Urinary bladder (tissue), 4 donors: Measurements from ENCODE around the gene MLST8. TPM values are rescaled to one million over a fixed set of nuclear protein-coding genes. Genes with fewer than 3 reads are reported as not detected.

Experiments
- DNase-seq: peaks from one replicate; pipeline ENCODE4 v3.0.0-alpha.2; 2015; ENCODE audit errors: extremely low spot score
- H3K27ac ChIP-seq: one replicate; pipeline ENCODE4 v1.5.1; 2013; ENCODE audit warnings: low read depth, mild to moderate bottlenecking, moderate library complexity
- H3K36me3 ChIP-seq: one replicate; pipeline ENCODE4 v1.6.1; 2013; ENCODE audit warnings: mild to moderate bottlenecking, moderate library complexity; ENCODE audit not compliant: insufficient read depth
- H3K4me1 ChIP-seq: one replicate; pipeline ENCODE4 v1.6.1; 2013; ENCODE audit warnings: mild to moderate bottlenecking, moderate library complexity; ENCODE audit not compliant: insufficient read depth
- H3K4me3 ChIP-seq: one replicate; pipeline ENCODE4 v1.5.1; 2013; ENCODE audit warnings: low read depth, low read length
- WGBS: extraction: QIAGEN DNeasy Blood & Tissue Kit; methylation state at CpG from one replicate; pipeline ENCODE4 v1.1.7; 2013; 5-methylcytosine and 5-hydroxymethylcytosine counted together
- polyA plus RNA-seq: library from polyadenylated mRNA; stranded (reverse); fragments of 200-250 nt; gene quantifications from one replicate; pipeline ENCODE4 v1.2.3, GENCODE V29; 2013
- total RNA-seq: library from RNA; depleted of rRNA; stranded (reverse); fragments of >200 nt; gene quantifications from one replicate; pipeline ENCODE4 v1.2.3, GENCODE V29; 2014
- donor health status: healthy with polysubstance abuse.
- donor health status: healthy.

The MLST8 gene
- total and polyA plus RNA-seq, 2 donors: 9.3 to 50.4 TPM

DNA sequence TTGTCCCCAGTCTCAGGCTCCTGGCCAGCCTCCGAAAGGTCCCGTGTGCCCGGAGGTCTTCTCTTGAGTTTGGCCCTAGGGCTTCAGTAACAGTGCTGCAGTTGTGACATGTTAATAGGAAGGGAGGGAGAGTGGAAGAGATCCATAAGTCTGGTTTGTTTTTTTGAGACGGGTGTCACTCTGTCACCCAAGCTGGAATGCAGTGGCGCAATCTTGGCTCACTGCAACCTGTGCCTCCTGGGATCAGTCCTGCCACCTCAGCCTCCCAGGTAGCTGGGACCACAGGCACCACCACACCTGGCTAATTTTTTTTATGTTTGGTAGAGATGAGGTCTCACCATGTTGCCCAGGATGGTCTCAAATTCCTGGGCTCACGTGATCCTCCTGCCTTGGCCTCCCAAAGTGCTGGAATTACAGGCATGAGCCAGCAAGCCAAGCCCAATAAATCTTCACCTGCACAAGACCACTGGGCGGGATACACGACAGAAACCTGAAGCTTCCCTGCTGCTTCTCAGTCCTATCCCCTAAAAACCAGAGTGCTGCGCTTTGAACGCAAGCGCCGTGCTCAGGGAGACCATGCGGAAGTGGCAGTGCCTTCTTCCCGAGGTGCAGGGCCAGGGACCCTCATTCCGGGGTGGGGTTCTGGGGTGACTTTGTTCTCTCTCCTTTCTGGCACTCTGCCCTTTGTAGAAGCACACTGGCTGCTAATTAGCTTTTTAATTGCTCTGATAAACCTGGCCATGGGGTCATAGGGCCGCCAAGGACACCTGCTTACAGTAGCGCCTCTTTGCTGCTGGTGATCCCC, 38.8 kb upstream of the MLST8 start:
- Histone ChIP-seq H3K36me3 (peaks cover 5% of the 10 kb centered on the region), H3K4me3 (no peak overlapping the region), H3K4me1 (no peaks in the 10 kb centered on the region), H3K27ac (no peak overlapping the region)
- WGBS: 91% methylated on average over 17 of the region's 17 CpGs
- no peak for DNase-seq

- H3K4me1 ChIP-seq: no peaks in the 10 kb centered on the region
- 90% methylated on average over 18 of the region's 18 CpGs for WGBS
- no peak for DNase-seq
- no peak overlapping the region for H3K27ac ChIP-seq
- no peak overlapping the region for H3K4me3 ChIP-seq
- H3K36me3 ChIP-seq: peaks cover 8% of the 10 kb centered on the region
Measured at GRCh38 chr16:2167068-2167638, 38.1 kb upstream of the MLST8 start.

- Histone ChIP-seq H3K36me3 (peaks cover 16% of the 10 kb centered on the region), H3K4me1 (no peaks in the 10 kb centered on the region), H3K4me3 (peak overlapping the region; percentile 17), H3K27ac (no peak overlapping the region)
- DNase-seq: no peak
- 79% methylated on average over 18 of the region's 18 CpGs for WGBS
Measured at GRCh38 chr16:2170080-2170479, 35.2 kb upstream of the MLST8 start.

GRCh38 chr16:2170587-2171435, 34.4 kb upstream of the MLST8 start:
- no peak for DNase-seq
- 89% methylated on average over 47 of the region's 47 CpGs for WGBS
- H3K4me3 ChIP-seq: peak overlapping the region; percentile 17
- no peak overlapping the region for H3K27ac ChIP-seq
- no peaks in the 10 kb centered on the region for H3K4me1 ChIP-seq
- peaks cover 18% of the 10 kb centered on the region for H3K36me3 ChIP-seq

GRCh38 chr16:2171601-2172178, 33.6 kb upstream of the MLST8 start:
- Histone ChIP-seq H3K27ac (no peak overlapping the region), H3K36me3 (peaks cover 16% of the 10 kb centered on the region), H3K4me3 (no peak overlapping the region), H3K4me1 (no peaks in the 10 kb centered on the region)
- no peak for DNase-seq
- WGBS: 93% methylated on average over 28 of the region's 28 CpGs

GRCh38 chr16:2172688-2173335, 32.4 kb upstream of the MLST8 start:
- Histone ChIP-seq H3K4me1 (no peaks in the 10 kb centered on the region), H3K4me3 (no peak overlapping the region), H3K36me3 (peaks cover 16% of the 10 kb centered on the region), H3K27ac (no peak overlapping the region)
- 91% methylated on average over 29 of the region's 29 CpGs for WGBS
- no peak for DNase-seq

GRCh38 chr16:2173366-2173765, 31.9 kb upstream of the MLST8 start:
- peaks cover 16% of the 10 kb centered on the region for H3K36me3 ChIP-seq
- WGBS: 90% methylated on average over 14 of the region's 14 CpGs
- DNase-seq: no peak
- H3K4me3 ChIP-seq: no peak overlapping the region
- no peak overlapping the region for H3K27ac ChIP-seq
- no peaks in the 10 kb centered on the region for H3K4me1 ChIP-seq

GRCh38 chr16:2173916-2174315, 31.3 kb upstream of the MLST8 start:
- peaks cover 16% of the 10 kb centered on the region for H3K36me3 ChIP-seq
- H3K4me3 ChIP-seq: no peak overlapping the region
- no peak overlapping the region for H3K27ac ChIP-seq
- no peaks in the 10 kb centered on the region for H3K4me1 ChIP-seq
- 90% methylated on average over 4 of the region's 4 CpGs for WGBS
- no peak for DNase-seq

DNA sequence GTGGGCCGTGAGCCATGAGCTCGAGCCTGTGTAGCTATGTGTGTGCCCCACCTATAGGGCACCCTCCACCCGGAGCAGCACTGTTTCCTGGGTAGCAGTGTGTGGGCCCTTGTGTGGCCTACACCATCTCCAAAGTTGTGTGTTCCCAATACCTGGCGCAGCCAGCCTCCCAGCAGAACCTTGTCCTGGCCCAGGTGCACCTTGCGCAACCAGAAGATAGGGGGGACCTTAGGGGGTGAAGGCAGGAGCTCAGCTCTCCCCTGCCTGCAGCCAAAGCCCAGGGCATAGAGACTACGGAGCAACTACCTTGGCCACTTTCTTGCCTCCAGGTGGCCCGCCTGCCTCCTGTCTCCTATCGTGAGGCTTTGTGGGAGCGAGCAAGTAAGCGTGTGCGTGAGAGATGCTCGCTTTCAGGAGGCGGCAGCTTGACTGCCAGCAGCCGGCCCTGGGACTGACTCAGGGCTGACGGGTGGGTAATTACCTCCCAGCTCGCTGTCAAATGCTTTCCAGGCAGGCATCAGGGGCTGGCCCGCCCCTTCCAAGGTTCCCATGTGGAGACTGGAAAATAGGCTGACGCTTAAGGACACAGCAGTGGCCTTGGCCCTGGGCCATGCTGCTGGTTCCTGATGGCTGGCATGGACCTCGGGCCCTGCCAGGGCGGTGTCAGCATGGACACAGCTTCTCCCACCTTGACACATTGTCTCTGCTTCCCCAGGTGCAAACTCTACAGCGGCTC, 30.7 kb upstream of the MLST8 start:
- no peak overlapping the region for H3K27ac ChIP-seq
- 90% methylated on average over 21 of the region's 21 CpGs for WGBS
- no peaks in the 10 kb centered on the region for H3K4me1 ChIP-seq

DNA sequence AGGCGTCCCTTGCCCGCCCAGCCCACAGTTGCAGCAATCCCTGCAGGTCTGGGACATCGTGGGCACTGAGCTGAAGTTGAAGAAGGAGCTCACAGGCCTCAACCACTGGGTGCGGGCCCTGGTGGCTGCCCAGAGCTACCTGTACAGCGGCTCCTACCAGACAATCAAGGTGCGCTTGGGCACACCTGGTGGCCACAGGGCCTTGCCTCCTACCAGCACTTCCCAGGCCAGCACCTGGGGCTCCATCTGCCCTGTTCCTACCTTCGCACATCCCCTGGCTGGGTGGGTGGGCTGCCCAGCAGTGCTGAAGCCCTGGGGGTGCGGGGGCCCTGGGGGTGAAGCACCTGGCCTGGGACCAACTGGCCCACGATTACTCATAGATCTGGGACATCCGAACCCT, 29.8 kb upstream of the MLST8 start:
- Histone ChIP-seq H3K27ac (no peak overlapping the region), H3K36me3 (peaks cover 16% of the 10 kb centered on the region), H3K4me1 (no peaks in the 10 kb centered on the region), H3K4me3 (no peak overlapping the region)
- 95% methylated on average over 10 of the region's 10 CpGs for WGBS
- DNase-seq: no peak

More for the DNA sequence above, 30.7 kb upstream of the MLST8 start:
- peaks cover 16% of the 10 kb centered on the region for H3K36me3 ChIP-seq
- no peak overlapping the region for H3K4me3 ChIP-seq
- DNase-seq: no peak

- Histone ChIP-seq H3K4me1 (no peaks in the 10 kb centered on the region), H3K27ac (no peak overlapping the region), H3K4me3 (no peak overlapping the region), H3K36me3 (peaks cover 16% of the 10 kb centered on the region)
- 96% methylated on average over 23 of the region's 23 CpGs for WGBS
- no peak for DNase-seq
Measured at GRCh38 chr16:2176047-2176446, 29.2 kb upstream of the MLST8 start.

DNA sequence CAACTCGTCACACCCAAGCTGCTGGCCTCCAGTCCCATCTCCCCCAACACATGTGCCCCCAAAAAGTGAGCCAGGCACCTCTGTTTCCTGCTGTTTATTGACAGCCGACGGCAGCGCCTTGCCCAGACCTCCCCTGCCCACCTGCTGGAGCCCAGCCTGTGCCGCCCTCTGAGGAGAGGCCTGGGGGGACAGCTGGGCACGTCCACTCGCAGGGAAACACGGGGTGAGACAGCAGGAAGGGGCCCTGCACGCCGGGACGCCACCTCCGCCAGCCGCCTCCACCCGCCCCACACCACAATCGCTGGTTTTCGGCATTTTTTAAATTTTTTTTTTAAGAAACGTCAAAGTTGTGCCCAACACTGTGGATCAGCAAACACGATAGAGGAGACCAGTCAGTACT, 28.2 kb upstream of the MLST8 start:
- DNase-seq: no peak
- peaks cover 14% of the 10 kb centered on the region for H3K36me3 ChIP-seq
- WGBS: 90% methylated on average over 18 of the region's 18 CpGs

More for the DNA sequence above, 28.2 kb upstream of the MLST8 start:
- Histone ChIP-seq H3K4me1 (no peaks in the 10 kb centered on the region), H3K4me3 (no peak overlapping the region), H3K27ac (no peak overlapping the region)
